ENCODE results near the gene SCG3. TPM values are rescaled to one million over a fixed set of nuclear protein-coding genes. Genes with fewer than 3 reads are reported as not detected.

The SCG3 gene
- polyA plus RNA-seq, 1 donor (not counting 4 experiments of a cell fraction or from before 2014, with no cell fraction given): not detected

DNA sequence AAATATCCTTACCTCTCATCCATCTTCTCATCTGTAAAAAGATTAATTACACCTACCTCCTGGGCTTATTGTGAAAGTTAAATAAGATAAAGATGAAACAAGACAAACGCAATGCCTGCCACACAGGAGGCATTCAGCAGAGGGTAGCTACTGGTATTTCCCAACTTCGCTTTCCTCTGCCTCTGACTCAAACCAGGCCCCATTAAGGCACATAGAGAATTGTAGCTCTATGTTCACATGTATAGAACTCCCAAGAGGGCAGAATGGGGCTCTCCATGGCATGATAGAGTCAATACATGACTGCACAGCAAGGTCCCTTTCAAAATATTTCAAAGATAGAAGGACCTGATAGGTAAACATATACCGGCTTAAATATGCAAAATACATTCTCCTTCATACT lies 54.8 kb downstream of the SCG3 start:
- H3K9ac ChIP-seq (ENCODE audit: control insufficient read depth, extremely low read depth, insufficient read depth, low read length): no peak overlapping the region

GRCh38 chr15:51736751-51737521 lies 55.6 kb downstream of the SCG3 start:
- no peaks in the 10 kb centered on the region for H3K79me2 ChIP-seq (ENCODE audit: control insufficient read depth, insufficient read depth, low read length)
- peak overlapping the region; percentile 80 for H3K4me2 ChIP-seq (ENCODE audit: control insufficient read depth, extremely low read depth, insufficient read depth, low read depth, low read length)
- H3K9ac ChIP-seq (ENCODE audit: control insufficient read depth, extremely low read depth, insufficient read depth, low read length): peak overlapping the region; percentile 63
- no peaks in the 10 kb centered on the region for H3K9me3 ChIP-seq (ENCODE audit: control insufficient read depth, low read depth, low read length)
- H4K20me1 ChIP-seq (ENCODE audit: control insufficient read depth, extremely low read depth, insufficient read depth, low read length): no peaks in the 10 kb centered on the region
- H3K27ac ChIP-seq (ENCODE audit: control insufficient read depth, insufficient read depth, low read length): no peak overlapping the region
- H2AFZ ChIP-seq (ENCODE audit: control insufficient read depth, low read length): peak overlapping the region; percentile 78
- H3K4me3 ChIP-seq (ENCODE audit: control insufficient read depth in 2 of 3, extremely low read depth in 1 of 3, insufficient read depth in 2 of 3, low read depth in 1 of 3, low read length in 3 of 3): peak overlapping the region; percentile 48 to 69 (median 59)
- H3K4me1 ChIP-seq (ENCODE audit: control insufficient read depth, extremely low read depth, insufficient read depth, low read length): peaks cover 30% of the 10 kb centered on the region
- no peaks in the 10 kb centered on the region for H3K9me1 ChIP-seq (ENCODE audit: control insufficient read depth, extremely low read depth, insufficient read depth, low read length)
- TF ChIP-seq EZH2 (IDR thresholded peaks at IDR 0.05; ENCODE audit: low read length) (no peak), CTCF (optimal IDR thresholded peaks at IDR 0.05 in 1 of 3, IDR thresholded peaks at IDR 0.05 in 1 of 3, conservative IDR thresholded peaks at IDR 0.05 in 1 of 3; ENCODE audit: extremely low read depth in 1 of 3, insufficient read depth in 2 of 3, low read length in 3 of 3) (no peak)
- dilution Hi-C loops (cut with MboI; ENCODE audit: extremely low pct_ligation_motif_present, low sequenced_read_pairs): no loop called here
- DNase-seq (ENCODE audit: low read depth, low spot score) (no peak), FAIRE-seq (no peak)
- no peaks in the 10 kb centered on the region for H3K36me3 ChIP-seq (ENCODE audit: control insufficient read depth in 2 of 2, extremely low read depth in 1 of 2, insufficient read depth in 2 of 2, low read length in 2 of 2)
- H3K27me3 ChIP-seq (ENCODE audit: control insufficient read depth, extremely low read depth, insufficient read depth, low read length): no peaks in the 10 kb centered on the region

More for the DNA sequence above, 54.8 kb downstream of the SCG3 start:
- H3K27me3 ChIP-seq (ENCODE audit: control insufficient read depth, extremely low read depth, insufficient read depth, low read length): no peaks in the 10 kb centered on the region
- H3K79me2 ChIP-seq (ENCODE audit: control insufficient read depth, insufficient read depth, low read length): no peaks in the 10 kb centered on the region
- no peak for DNase-seq (ENCODE audit: low read depth, low spot score)
- H3K9me1 ChIP-seq (ENCODE audit: control insufficient read depth, extremely low read depth, insufficient read depth, low read length): no peaks in the 10 kb centered on the region
- no peaks in the 10 kb centered on the region for H4K20me1 ChIP-seq (ENCODE audit: control insufficient read depth, extremely low read depth, insufficient read depth, low read length)
- H3K4me3 ChIP-seq (ENCODE audit: control insufficient read depth in 2 of 3, extremely low read depth in 1 of 3, insufficient read depth in 2 of 3, low read depth in 1 of 3, low read length in 3 of 3): peak overlapping the region in 1 of 3 experiments; percentile 46
- H2AFZ ChIP-seq (ENCODE audit: control insufficient read depth, low read length): no peak overlapping the region
- H3K9me3 ChIP-seq (ENCODE audit: control insufficient read depth, low read depth, low read length): no peaks in the 10 kb centered on the region
- H3K36me3 ChIP-seq (ENCODE audit: control insufficient read depth in 2 of 2, extremely low read depth in 1 of 2, insufficient read depth in 2 of 2, low read length in 2 of 2): no peaks in the 10 kb centered on the region
- peak overlapping the region; percentile 80 for H3K4me2 ChIP-seq (ENCODE audit: control insufficient read depth, extremely low read depth, insufficient read depth, low read depth, low read length)
- no peak overlapping the region for H3K27ac ChIP-seq (ENCODE audit: control insufficient read depth, insufficient read depth, low read length)
- FAIRE-seq: no peak
- H3K4me1 ChIP-seq (ENCODE audit: control insufficient read depth, extremely low read depth, insufficient read depth, low read length): peaks cover 39% of the 10 kb centered on the region
- dilution Hi-C loops (cut with MboI; ENCODE audit: extremely low pct_ligation_motif_present, low sequenced_read_pairs): no loop called here
- no peak for TF ChIP-seq EZH2 (IDR thresholded peaks at IDR 0.05; ENCODE audit: low read length)
- TF ChIP-seq CTCF (optimal IDR thresholded peaks at IDR 0.05 in 1 of 3, IDR thresholded peaks at IDR 0.05 in 1 of 3, conservative IDR thresholded peaks at IDR 0.05 in 1 of 3; ENCODE audit: extremely low read depth in 1 of 3, insufficient read depth in 2 of 3, low read length in 3 of 3): no peak
